GM18909 (cell line): Measurements from ENCODE around the gene MRPL24.
"Not testable (repeated sequence)": the region's sequence is repeated elsewhere in the genome, so short reads cannot be mapped to it uniquely, and the experiment has no call there.

Source experiments
- ATAC-seq: cut with Tn5 transposase; IDR thresholded peaks from one replicate; pipeline ENCODE4 v1.9.1; 2021; ENCODE audit warnings: mild to moderate bottlenecking; ENCODE audit not compliant: unreplicated experiment, poor library complexity

MRPL24 gene

DNA sequence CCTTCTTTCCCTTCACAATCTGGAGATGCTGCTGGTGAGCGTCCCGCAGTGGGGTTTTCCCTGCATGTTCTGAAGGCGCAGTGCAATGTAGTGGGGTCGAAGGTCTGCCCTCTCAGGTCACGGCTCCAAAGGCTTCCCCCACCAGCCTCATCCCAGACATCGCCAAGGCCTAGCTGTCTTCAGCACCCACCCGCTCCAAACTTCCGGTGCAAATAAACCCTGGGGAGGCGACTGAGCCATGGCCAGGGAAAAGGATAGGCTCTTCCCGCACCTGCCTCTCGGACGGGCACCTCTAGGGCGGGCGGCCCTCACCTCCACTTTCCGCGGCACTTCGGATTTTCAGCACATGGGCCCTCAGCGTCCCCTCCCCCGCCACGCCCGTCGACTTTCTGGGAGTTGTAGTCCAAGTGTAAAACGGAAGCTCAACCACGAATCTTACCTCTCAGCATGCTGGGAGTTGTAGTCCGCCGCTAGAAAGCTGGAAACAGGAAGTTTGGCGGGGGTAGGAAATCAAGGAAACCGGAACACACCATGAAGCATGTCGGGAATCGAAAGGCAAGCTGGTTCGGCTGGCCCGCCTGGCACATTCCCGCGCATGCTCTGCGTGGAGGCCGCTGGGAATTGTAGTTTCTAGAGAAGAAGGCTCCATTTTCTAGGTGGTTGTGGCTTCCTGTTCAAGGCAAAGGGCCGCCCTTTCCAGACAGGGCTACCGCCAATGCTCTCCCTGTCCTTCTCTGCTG, at the start of gene MRPL24:
Gene MRPL24, minus strand, starts transcription at position 348 of the 740 bp plus-strand sequence. CDS start 2,384 bp downstream, outside the sequence.
- ATAC-seq = peak; percentile 85

- no peak for ATAC-seq
Observed at GRCh38 chr1:156789621-156790318, 48.9 kb upstream of the MRPL24 start.

DNA sequence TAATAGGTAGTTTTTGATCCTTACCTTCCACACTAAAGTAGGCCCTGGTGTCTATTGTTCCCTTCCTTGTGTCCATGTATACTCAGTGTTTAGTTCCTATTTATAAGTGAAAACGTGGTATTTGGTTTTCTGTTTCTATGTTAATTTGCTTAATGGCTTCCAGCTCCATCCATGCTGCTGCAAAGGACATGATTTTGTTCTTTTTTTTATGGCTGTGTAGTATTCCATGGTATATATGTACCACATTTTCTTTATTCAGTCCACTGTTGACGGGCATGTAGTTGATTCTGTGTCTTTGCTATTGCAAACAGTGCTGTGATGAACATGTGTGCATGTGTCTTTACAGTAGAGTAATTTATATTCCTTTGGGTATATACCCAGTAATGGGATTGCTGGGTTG, 47.2 kb upstream of the MRPL24 start:
- ATAC-seq = no peak

DNA sequence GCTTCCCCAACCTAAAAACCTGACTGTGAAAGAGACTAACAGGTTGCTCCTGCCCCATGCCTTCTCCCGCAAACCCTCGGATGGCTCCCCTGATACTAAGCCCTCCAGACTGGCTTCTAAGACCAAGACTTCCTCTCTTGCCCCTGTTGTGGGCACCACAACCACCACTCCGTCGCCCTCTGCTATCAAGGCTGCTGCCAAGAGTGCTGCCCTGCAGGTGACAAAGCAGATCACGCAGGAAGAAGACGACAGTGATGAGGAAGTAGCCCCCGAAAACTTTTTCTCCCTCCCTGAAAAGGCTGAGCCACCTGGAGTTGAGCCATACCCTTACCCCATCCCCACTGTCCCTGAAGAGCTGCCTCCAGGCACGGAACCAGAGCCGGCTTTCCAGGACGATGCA, 45.8 kb upstream of the MRPL24 start:
- ATAC-seq = no peak

GRCh38 chr1:156785458-156785857, 44.6 kb upstream of the MRPL24 start:
- ATAC-seq = no peak

GRCh38 chr1:156781585-156782186, 40.8 kb upstream of the MRPL24 start:
- no peak for ATAC-seq

GRCh38 chr1:156777573-156777972, 36.7 kb upstream of the MRPL24 start:
- ATAC-seq = no peak

DNA sequence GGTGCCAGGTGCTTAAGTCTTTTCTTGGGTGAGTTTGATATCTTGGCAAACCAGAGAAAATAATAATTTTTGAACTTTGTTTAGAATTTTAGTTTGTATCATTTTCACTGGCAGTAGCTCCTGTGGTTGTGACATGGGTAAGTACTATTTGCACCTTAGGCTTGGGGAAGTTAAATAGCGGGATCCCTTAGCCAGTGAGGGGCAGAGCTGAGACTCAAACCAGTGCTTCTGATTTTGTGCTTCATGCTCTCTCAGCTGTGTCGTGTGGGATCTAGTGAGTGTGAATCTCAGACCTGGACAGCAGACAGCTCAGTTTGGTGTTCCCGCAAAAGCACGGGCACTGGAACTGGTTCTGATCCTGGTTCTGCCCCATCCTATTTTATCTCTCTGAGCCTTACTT, 36.1 kb upstream of the MRPL24 start:
- ATAC-seq = no peak

DNA sequence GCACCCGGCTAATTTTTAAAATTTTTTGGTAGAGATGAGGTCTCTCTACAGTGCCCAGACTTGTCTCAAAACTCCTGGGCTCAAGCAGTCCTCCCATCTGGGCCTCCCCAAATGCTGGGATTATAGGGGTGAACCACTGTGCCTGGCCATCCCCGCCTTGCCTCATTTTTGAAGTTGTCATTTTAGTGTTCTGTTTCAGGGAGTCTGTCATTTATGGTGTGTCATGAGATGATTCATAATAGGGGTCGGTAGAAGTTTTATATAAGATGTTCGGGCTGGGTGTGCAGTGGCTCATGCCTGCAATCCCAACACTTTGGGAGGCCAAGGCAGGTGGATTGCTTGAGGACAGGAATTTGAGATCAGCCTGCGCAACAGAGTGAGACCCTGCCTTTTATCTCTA, 34.9 kb upstream of the MRPL24 start:
- no peak for ATAC-seq

GRCh38 chr1:156773607-156774006, 32.7 kb upstream of the MRPL24 start:
- ATAC-seq = no peak

GRCh38 chr1:156772728-156773497, 32.0 kb upstream of the MRPL24 start:
- no peak for ATAC-seq

- ATAC-seq = no peak
Observed at GRCh38 chr1:156772222-156772621, 31.3 kb upstream of the MRPL24 start.

DNA sequence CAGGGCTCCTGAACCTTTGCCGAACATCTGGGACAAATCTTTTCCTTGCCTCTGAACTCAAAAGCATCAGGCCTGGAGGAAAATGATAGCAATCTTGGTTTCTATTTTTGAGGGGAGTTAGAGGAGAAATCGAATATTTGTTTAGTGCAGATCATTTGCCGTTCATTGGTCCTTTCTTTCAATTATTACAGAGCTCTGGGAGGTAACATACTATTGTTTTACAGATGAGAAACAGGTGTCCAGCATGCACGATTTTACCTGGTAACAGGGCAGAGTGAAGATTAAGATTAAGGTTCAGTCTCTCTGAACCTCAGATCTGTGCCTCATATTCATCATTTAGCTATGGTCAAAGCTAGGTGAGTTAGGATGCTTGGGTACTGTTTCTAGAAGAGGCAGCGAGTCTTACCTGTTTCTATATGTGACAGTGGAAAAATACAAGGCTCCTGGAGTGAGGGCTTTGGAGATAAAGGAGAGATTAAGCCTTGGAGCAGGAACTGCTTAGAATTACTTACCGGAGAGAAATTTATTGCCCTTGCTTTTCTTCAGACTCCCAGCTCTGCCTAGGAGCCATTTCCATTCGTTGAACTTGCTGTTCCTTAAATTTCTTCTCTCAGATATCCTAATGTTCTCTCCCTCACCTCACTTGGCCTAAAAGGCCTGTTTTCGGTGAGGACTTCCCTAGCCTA, 27.9 kb upstream of the MRPL24 start:
- ATAC-seq = no peak

DNA sequence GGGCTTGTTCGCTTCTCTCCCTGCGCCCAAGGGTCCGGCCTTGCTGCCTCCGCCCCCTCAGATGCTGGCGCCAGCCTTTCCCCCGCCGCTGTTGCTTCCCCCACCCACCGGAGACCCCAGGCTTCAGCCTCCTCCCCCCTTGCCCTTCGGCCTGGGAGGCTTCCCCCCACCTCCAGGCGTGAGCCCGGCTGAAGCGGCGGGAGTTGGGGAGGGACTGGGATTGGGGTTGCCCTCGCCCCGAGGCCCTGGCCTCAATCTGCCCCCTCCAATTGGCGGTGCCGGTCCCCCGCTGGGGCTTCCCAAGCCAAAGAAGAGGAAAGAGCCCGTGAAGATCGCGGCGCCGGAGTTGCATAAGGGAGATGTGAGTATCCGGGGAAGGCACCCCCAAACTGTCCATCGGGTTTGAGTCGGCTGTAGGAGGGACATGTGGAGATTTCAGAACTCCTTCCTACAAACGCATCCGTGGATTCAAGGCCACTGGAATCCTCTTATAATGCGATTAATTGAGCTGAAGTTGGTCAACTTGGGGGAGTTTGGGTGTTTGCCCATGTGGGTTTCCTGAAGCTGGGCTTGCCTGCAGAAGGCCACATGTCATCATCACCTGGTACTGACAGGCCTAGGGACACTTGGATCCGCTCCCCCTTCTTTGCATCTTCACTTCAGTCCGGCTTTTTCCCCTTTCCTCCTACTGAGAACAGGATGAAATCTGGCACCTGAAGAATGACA, 27.2 kb upstream of the MRPL24 start:
- ATAC-seq = peak; percentile 3

DNA sequence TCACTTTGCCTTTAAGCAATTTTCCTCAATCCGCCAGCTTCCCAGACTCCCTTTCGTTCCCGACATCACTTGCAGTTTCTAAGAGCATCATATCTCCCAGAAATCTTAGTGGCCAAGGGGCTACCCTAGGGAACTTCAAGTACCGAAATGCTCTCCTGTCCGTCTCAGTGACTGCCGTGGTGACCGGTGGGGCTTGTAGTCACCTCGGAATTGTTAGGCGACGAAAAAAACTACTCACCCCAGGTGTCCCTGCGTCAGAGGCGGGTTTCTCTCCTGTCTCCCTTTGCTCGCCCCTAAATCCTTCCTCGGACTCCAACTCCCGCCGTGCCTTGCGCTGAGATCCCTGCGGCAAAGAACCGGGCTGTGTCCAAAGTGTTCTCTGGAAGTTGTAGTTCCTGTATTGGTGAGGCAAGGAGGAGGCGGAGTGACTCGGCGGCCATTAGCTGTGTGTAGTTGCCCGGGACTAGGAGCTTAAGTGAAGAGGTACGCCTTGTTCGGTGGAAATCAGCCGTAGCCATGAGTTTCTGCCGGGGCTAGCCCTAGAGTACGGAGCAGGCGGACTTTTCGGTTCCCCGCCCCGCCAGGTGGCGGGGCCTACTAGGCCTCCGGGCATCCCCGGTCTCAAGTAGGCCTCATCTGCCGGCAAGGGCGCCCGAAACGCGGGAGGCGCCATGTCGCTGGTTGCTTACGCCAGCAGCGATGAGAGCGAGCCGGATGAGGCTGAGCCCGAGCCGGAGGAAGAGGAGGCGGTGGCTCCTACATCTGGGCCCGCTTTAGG, 26.4 kb upstream of the MRPL24 start, which contains the start of gene PRCC:
Gene PRCC, plus strand, starts transcription at position 435 of the 778 bp plus-strand sequence. Its CDS starts 237 bp downstream, at position 672.
- peak; percentile 92 for ATAC-seq

DNA sequence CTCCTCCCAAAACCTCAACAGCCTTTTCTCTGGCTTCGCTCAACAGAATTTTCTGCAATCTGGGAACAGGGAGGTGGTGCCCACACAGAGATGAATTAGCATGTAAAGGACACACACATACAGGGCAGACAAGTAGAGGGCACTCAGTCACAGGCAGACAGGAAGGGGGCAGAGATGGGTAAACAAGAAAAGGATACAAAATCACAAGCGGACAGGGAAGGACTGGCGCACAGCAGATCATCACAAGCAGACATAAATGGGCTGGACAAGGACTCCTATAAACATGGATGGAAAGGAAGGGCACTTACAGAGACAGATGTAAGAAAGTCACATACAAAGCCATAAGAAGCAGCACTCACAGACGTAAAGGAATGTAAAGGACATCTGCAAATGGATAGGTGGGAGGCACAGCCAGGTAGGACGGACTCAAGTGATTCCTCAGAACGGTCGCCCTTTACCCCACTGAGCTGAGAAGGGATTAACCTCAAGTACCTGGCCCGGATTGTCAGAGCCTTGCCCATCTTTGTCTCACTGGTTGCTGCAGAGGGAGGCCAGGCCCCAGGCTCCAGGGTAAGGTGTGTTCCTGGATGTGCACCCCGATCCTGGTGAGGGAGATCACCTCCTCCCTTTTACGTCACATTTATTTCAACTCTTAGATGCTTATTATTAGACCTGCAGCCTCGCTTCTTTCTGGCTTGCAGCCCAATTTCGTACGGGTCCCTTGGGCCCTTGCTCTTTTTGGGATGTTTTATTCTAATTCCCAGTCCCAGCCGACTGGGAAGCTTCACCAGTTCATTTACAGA, 25.6 kb upstream of the MRPL24 start:
- peak; percentile 13 for ATAC-seq

- no peak for ATAC-seq
Observed at GRCh38 chr1:156765666-156766065, 24.8 kb upstream of the MRPL24 start.

DNA sequence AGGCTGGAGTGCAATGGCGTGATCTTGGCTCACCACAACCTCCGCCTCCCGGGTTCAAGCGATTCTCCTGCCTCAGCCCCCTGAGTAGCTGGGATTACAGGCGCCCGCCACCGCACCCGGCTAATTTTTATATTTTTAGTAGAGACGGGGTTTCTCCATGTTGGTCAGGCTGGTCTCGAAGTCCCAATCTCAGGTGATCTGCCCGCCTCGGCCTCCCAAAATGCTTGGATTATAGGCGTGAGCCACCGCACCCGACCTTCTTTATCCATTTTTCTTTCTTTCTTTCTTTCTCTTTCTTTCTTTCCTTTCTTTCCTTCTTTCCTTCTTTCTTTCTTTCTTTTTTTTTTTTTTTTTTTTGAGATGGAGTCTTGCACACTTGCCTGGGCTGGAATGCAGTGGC, 24.2 kb upstream of the MRPL24 start:
- ATAC-seq = not testable (repeated sequence)
